Calu3 (cell line): ENCODE measurements around the gene CYP19A1. TPM values are rescaled to one million over a fixed set of nuclear protein-coding genes. Genes with fewer than 3 reads are reported as not detected.

Experiments used
- BruUV-seq: library from RNA; stranded (reverse); fragments of 400-500 nt; replicated peaks from 2 replicates; lab custom pipeline; 2021; lab: Mats Ljungman, UMichigan
- CTCF ChIA-PET: fragments of 300-600 bp; sonication (Branson Sonifier 250); formaldehyde crosslinking; loops from one replicate; lab custom pipeline; 2022; ENCODE audit warnings: antibody characterized with exemption; lab: Charles Lee
- DNase-seq: peaks from one replicate; pipeline ENCODE4 v3.0.0; 2022
- H3K27ac Mint-ChIP-seq: one replicate; pipeline ENCODE4 v1.8.0; 2022; ENCODE audit warnings: mixed read lengths; ENCODE audit not compliant: unreplicated experiment
- H3K27me3 Mint-ChIP-seq: one replicate; pipeline ENCODE4 v1.8.0; 2022; ENCODE audit warnings: mixed read lengths; ENCODE audit not compliant: unreplicated experiment
- H3K36me3 Mint-ChIP-seq: one replicate; pipeline ENCODE4 v1.8.0; 2022; ENCODE audit warnings: mild to moderate bottlenecking, moderate library complexity, mixed read lengths; ENCODE audit not compliant: insufficient read depth, unreplicated experiment
- H3K4me1 Mint-ChIP-seq: one replicate; pipeline ENCODE4 v1.8.0; 2022; ENCODE audit warnings: mild to moderate bottlenecking, low read depth, mixed read lengths; ENCODE audit not compliant: unreplicated experiment
- H3K4me3 Mint-ChIP-seq: one replicate; pipeline ENCODE4 v1.8.0; 2022; ENCODE audit warnings: mild to moderate bottlenecking, low read depth, moderate library complexity, mixed read lengths; ENCODE audit not compliant: unreplicated experiment
- H3K9me3 Mint-ChIP-seq: one replicate; pipeline ENCODE4 v1.8.0; 2022; ENCODE audit warnings: low read depth, mixed read lengths; ENCODE audit not compliant: unreplicated experiment
- CTCF ChIP-seq: fragments of 200-600 bp; IDR thresholded peaks from one replicate; pipeline ENCODE4 v1.8.0; 2022; ENCODE audit warnings: antibody characterized with exemption; ENCODE audit not compliant: unreplicated experiment
- intact Hi-C: fragments of 100-400 bp; cut with micrococcal nuclease; formaldehyde crosslinking; loops from one replicate; pipeline ENCODE4 v1.10.0; 2022; ENCODE audit not compliant: unreplicated experiment
- total RNA-seq: library from RNA; stranded (reverse); gene quantifications from 2 replicates; pipeline ENCODE4 v1.2.3, GENCODE V29; 2022

Gene CYP19A1
- total RNA-seq, 1 experiment from 2014 or later: not detected

- intact Hi-C loops: no loop called here
- no peak for DNase-seq
- H3K36me3 Mint-ChIP-seq: no peaks in the 10 kb centered on the region
- TF ChIP-seq CTCF: no peak
- H3K4me1 Mint-ChIP-seq: no peaks in the 10 kb centered on the region
- H3K4me3 Mint-ChIP-seq: no peak overlapping the region
- no peaks in the 10 kb centered on the region for H3K27me3 Mint-ChIP-seq
- CTCF ChIA-PET: no interaction called here
- BruUV-seq: no TSS peak
- H3K27ac Mint-ChIP-seq: no peak overlapping the region
- no peaks in the 10 kb centered on the region for H3K9me3 Mint-ChIP-seq
Measured at GRCh38 chr15:51260202-51260601, 78.2 kb downstream of the CYP19A1 start.

- Mint-ChIP-seq H3K27ac (no peak overlapping the region), H3K27me3 (peaks cover 37% of the 10 kb centered on the region), H3K9me3 (no peaks in the 10 kb centered on the region), H3K4me3 (no peak overlapping the region), H3K4me1 (no peaks in the 10 kb centered on the region), H3K36me3 (no peaks in the 10 kb centered on the region)
- TF ChIP-seq CTCF: no peak
- intact Hi-C loops: no loop called here
- CTCF ChIA-PET: interaction anchor here (1.0 kb wide), 1 partner anchor 33 kb away, joined by 3 read pairs; no protein-coding TSS in a partner anchor
- BruUV-seq: no TSS peak
- no peak for DNase-seq
Measured at GRCh38 chr15:51255533-51255932, 82.9 kb downstream of the CYP19A1 start.

GRCh38 chr15:51253366-51253765 is 85.0 kb downstream of the CYP19A1 start:
- intact Hi-C loops: no loop called here
- Mint-ChIP-seq H3K27ac (no peak overlapping the region), H3K4me1 (no peaks in the 10 kb centered on the region), H3K36me3 (no peaks in the 10 kb centered on the region), H3K4me3 (no peak overlapping the region), H3K27me3 (peaks cover 54% of the 10 kb centered on the region), H3K9me3 (peaks cover 2% of the 10 kb centered on the region)
- CTCF ChIA-PET: no interaction called here
- no TSS peak for BruUV-seq
- TF ChIP-seq CTCF: no peak
- no peak for DNase-seq

- Mint-ChIP-seq H3K27ac (no peak overlapping the region), H3K36me3 (no peaks in the 10 kb centered on the region), H3K4me3 (no peak overlapping the region), H3K27me3 (peaks cover 61% of the 10 kb centered on the region), H3K4me1 (no peaks in the 10 kb centered on the region), H3K9me3 (peaks cover 2% of the 10 kb centered on the region)
- BruUV-seq: no TSS peak
- intact Hi-C loops: no loop called here
- CTCF ChIA-PET: no interaction called here
- TF ChIP-seq CTCF: no peak
- DNase-seq: no peak
Measured at GRCh38 chr15:51252671-51253070, 85.7 kb downstream of the CYP19A1 start.
